Small intestine (tissue), 7 donors: ENCODE measurements around the gene SPECC1. TPM values are rescaled to one million over a fixed set of nuclear protein-coding genes. Genes with fewer than 3 reads are reported as not detected.

Source experiments
- DNase-seq, 2 donors: peaks; one replicate each; pipeline versions ENCODE4 v3.0.0 to v3.0.0-alpha.2; 2013
- FAIRE-seq: peaks from 2 replicates; lab custom pipeline; 2012; peaks lifted over from hg19 to GRCh38; lab: Jason Lieb, UNC
- H3K27ac ChIP-seq, 3 donors: one replicate each; pipeline ENCODE4 v1.5.1; 2013; ENCODE audit warnings: low read length in 2 of 3, mild to moderate bottlenecking in 2 of 3, control low read depth in 1 of 3, inconsistent platforms in 1 of 3, low read depth in 1 of 3, moderate library complexity in 1 of 3
- H3K27me3 ChIP-seq, 3 donors: one replicate each; pipeline ENCODE4 v1.6.1; 2013; ENCODE audit warnings: low read length in 3 of 3, inconsistent platforms in 1 of 3; ENCODE audit not compliant: control insufficient read depth in 3 of 3, insufficient read depth in 3 of 3
- H3K36me3 ChIP-seq, 3 donors: one replicate each; pipeline ENCODE4 v1.6.1; 2013; ENCODE audit warnings: low read length in 3 of 3, inconsistent platforms in 1 of 3, low read depth in 1 of 3, mild to moderate bottlenecking in 1 of 3, moderate library complexity in 1 of 3; ENCODE audit not compliant: control insufficient read depth in 3 of 3, insufficient read depth in 2 of 3
- H3K4me1 ChIP-seq, 3 donors: one replicate each; pipeline ENCODE4 v1.6.1; 2013; ENCODE audit warnings: low read length in 2 of 3, inconsistent platforms in 1 of 3, low read depth in 1 of 3, mild to moderate bottlenecking in 1 of 3, moderate library complexity in 1 of 3; ENCODE audit not compliant: control insufficient read depth in 3 of 3, insufficient read depth in 2 of 3
- H3K4me3 ChIP-seq, 3 donors: one replicate each; pipeline ENCODE4 v1.5.1; 2013; ENCODE audit warnings: low read length in 3 of 3, control low read depth in 1 of 3, inconsistent platforms in 1 of 3, low read depth in 1 of 3, mild to moderate bottlenecking in 1 of 3, moderate library complexity in 1 of 3
- H3K9me3 ChIP-seq, 2 donors: one replicate each; pipeline ENCODE4 v1.6.1; 2013; ENCODE audit warnings: low read depth in 1 of 2, low read length in 1 of 2; ENCODE audit not compliant: control insufficient read depth in 2 of 2, insufficient read depth in 1 of 2
- WGBS, 3 donors: extraction: QIAGEN DNeasy Blood & Tissue Kit; methylation state at CpG; one replicate each; pipeline ENCODE4 v1.1.7; 2013; 5-methylcytosine and 5-hydroxymethylcytosine counted together
- polyA plus RNA-seq, 4 donors: library from polyadenylated mRNA; stranded (reverse) in 3 of 4; unstranded in 1 of 4; fragments of 200-250 nt in 3 of 4; fragments of 120-200 nt in 1 of 4; gene quantifications; one replicate each; pipeline versions ENCODE4 v1.2.1 to v1.2.3, GENCODE V29; 2013
- donor health status: healthy with polysubstance abuse.
- donor health status: control.
- donor health status: control.
- donor health status: Bipolar disorder and iron deficiency.
- donor health status: healthy.

The SPECC1 gene
- polyA plus RNA-seq, 4 donors, result 13.7 to 38.9 (median 32.8) TPM

DNA sequence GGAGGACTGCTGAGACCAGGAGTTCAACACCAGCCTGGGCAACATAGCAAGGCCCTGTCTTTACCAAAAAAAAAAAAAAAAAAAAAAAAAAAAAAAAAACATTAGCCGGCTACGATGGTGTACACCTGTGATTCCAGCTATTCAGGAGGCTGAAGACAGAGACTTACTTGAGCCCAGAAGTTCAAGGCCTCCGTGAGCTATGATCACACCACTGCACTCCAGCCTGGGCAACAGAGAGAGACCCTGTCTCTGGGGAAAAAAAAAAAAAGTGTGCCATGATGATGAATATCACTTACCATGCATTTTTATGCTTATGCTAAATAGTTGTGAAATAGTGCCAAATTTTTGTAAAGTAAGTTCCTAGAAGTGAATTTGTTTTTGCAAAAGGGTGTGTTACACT is 261.2 kb downstream of the SPECC1 start:
- Histone ChIP-seq H3K27ac (no peak overlapping the region), H3K4me3 (no peak overlapping the region), H3K27me3 (no peaks in the 10 kb centered on the region), H3K36me3 (peaks cover 0 to 6% (median 0%) of the 10 kb centered on the region in 3 donors), H3K9me3 (no peaks in the 10 kb centered on the region), H3K4me1 (no peaks in the 10 kb centered on the region)
- WGBS, 3 donors, result 93 to 100% (median 97%) methylated on average over 3 of the region's 3 CpGs
- no peak for DNase-seq
- no peak for FAIRE-seq

DNA sequence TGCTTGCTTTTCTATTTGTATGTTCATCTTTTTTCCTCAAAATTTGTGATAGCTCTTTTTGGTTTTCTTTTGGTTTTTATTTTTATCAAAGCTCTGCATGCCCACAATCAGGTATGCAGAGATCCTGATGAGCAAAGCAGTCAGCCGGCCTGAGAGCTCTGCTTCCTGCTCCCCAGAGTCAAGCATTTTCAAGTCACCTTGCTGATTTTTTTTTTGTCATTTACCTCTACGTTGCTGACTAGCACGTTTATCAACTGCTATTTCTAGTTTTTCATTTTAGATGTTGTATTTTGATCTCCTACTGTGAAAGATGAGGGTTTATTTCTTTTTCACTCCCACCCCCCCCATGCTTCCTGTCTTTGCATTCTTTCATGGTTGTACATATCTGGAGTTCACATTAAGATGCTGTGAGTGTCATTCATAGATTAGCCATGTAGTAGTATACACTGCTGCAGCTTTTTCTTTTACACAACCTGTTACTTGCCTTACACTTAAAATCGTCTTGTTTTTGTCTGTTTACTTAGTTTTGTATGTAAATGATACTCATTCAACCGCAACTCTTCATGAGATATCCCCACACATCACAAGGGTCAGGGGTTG is 262.0 kb downstream of the SPECC1 start:
- Histone ChIP-seq H3K27ac (no peak overlapping the region), H3K9me3 (no peaks in the 10 kb centered on the region), H3K4me3 (no peak overlapping the region), H3K4me1 (no peaks in the 10 kb centered on the region), H3K36me3 (peaks cover 0 to 6% (median 0%) of the 10 kb centered on the region in 3 donors), H3K27me3 (no peaks in the 10 kb centered on the region)
- FAIRE-seq (no peak), DNase-seq (no peak)
- 71 to 86% (median 79%) methylated on average over 5 of the region's 5 CpGs for WGBS, 3 donors

DNA sequence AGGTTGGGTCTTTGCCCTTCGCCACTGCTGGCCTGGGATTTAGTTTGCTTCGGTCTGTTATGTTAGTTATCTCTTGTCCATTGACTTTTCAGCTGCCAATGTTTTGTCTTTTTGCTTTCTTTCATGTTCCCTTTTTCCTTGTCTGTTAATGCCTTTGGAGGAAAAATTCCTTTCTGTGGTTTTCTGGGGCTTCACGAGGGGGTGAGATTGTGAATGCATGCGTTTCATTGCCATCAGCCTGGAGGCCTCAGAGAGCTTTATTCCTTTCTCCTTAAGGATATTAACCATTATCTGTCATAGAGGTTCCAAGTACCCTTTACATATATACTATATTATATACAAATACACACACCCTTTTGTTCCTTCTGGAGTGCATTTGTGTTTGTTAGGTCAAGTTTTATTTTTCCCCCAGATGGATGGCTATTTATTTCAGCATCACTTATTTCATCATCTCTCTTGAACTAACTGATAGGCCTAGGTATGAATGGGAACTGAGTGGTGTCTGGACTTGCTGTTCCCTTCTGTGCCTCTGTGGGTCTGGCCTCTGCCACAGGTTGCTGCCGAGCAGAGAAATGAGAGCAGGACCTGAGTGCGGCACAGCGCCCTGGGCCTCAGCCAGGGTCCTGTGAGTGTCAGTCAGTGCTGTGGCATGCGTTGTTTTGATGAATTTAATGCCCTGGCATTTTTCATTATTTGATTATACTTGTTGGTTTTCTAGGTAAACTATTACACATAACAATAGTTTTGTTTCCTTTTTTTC is 264.8 kb downstream of the SPECC1 start:
- DNase-seq (no peak), FAIRE-seq (no peak)
- no peak overlapping the region for H3K27ac ChIP-seq

DNA sequence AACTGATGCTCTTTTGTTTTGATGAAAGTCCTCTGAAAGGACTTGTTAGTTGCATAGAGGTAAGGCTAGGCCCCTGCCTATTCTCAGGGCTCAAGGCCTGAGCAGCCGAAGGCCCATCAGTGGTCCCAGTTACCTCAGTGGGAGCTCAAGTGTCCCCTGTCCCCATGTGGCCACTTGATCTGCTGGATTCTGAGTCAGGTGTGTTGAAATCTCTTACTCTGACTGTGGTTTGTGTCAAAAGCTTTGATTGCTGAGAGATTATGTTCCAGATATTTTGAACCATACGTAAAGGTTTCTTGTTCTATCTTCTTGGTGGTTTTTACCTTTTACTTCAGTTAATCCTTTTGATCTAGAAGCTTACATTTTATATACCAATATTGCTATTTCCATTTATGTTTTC is 266.5 kb downstream of the SPECC1 start:
- Histone ChIP-seq H3K27me3 (no peaks in the 10 kb centered on the region), H3K4me1 (no peaks in the 10 kb centered on the region), H3K9me3 (no peaks in the 10 kb centered on the region), H3K4me3 (no peak overlapping the region), H3K27ac (no peak overlapping the region), H3K36me3 (peaks cover 0 to 10% (median 0%) of the 10 kb centered on the region in 3 donors)
- 95 to 98% (median 98%) methylated on average over 2 of the region's 2 CpGs for WGBS, 3 donors
- FAIRE-seq, result no peak
- no peak for DNase-seq

More for the DNA sequence above, 264.8 kb downstream of the SPECC1 start:
- 83 to 88% (median 84%) methylated on average over 8 of the region's 8 CpGs for WGBS, 3 donors
- no peaks in the 10 kb centered on the region for H3K4me1 ChIP-seq
- H3K9me3 ChIP-seq, result no peaks in the 10 kb centered on the region
- peaks cover 0 to 8% (median 0%) of the 10 kb centered on the region in 3 donors for H3K36me3 ChIP-seq
- no peaks in the 10 kb centered on the region for H3K27me3 ChIP-seq
- H3K4me3 ChIP-seq, result no peak overlapping the region

GRCh38 chr17:20276421-20276820 is 267.3 kb downstream of the SPECC1 start:
- Histone ChIP-seq H3K27ac (no peak overlapping the region), H3K27me3 (no peaks in the 10 kb centered on the region), H3K4me3 (no peak overlapping the region), H3K9me3 (no peaks in the 10 kb centered on the region), H3K36me3 (peaks cover 0 to 13% (median 0%) of the 10 kb centered on the region in 3 donors), H3K4me1 (no peaks in the 10 kb centered on the region)
- WGBS, 3 donors, result 68 to 89% (median 71%) methylated on average over 2 of the region's 2 CpGs
- DNase-seq, result no peak
- no peak for FAIRE-seq

DNA sequence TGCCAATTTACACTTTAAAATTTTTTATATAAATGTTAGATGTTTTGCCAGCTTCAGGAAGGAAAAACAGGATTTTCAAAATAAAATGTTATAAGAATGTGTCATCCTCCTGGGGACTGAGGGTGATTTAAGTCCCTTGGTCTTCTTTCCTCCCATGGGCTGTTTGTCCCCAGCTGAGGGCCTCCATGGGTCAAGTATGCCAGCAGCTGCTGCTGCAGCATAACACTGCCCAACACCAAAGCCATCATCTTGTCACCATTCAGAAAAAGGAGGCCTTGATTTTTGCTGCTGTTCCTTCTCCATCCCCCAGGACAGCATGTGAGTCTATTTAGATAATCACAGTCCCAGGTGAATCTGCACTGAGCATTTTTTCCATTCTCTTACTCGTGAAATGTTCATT is 269.6 kb downstream of the SPECC1 start:
- H3K27me3 ChIP-seq, result no peaks in the 10 kb centered on the region
- no peak overlapping the region for H3K4me3 ChIP-seq
- 83 to 88% (median 85%) methylated on average over 1 of the region's 1 CpG for WGBS, 3 donors
- H3K27ac ChIP-seq, result no peak overlapping the region
- H3K4me1 ChIP-seq, result no peaks in the 10 kb centered on the region
- H3K36me3 ChIP-seq, result peaks cover 0 to 16% (median 0%) of the 10 kb centered on the region in 3 donors
- H3K9me3 ChIP-seq, result no peaks in the 10 kb centered on the region
- FAIRE-seq (no peak), DNase-seq (no peak)

DNA sequence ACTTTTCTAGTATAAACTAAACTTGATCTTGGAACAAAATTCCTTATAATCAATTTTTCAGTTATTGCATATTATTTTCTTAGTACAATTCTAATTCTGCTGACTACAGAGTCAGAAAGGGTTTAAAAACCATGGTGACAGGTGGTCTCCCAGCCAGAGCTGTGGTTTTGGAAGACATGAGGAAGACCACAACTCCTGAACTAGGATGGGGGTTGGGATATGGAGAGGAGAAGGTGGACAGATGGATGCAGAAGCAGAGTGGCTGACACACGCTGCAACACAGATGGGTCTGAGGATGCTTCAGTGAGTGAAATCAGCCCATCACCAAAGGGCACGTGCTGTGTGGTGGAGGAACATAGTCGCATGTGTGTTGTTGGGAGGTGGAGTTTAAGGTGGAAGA is 270.5 kb downstream of the SPECC1 start:
- H3K9me3 ChIP-seq, result no peaks in the 10 kb centered on the region
- no peaks in the 10 kb centered on the region for H3K27me3 ChIP-seq
- DNase-seq (no peak), FAIRE-seq (no peak)
- 93 to 98% (median 93%) methylated on average over 3 of the region's 3 CpGs for WGBS, 3 donors
- H3K36me3 ChIP-seq, result peaks cover 0 to 16% (median 0%) of the 10 kb centered on the region in 3 donors
- H3K27ac ChIP-seq, result no peak overlapping the region
- H3K4me1 ChIP-seq, result no peaks in the 10 kb centered on the region
- H3K4me3 ChIP-seq, result no peak overlapping the region

- Histone ChIP-seq H3K4me3 (no peak overlapping the region), H3K4me1 (no peaks in the 10 kb centered on the region), H3K36me3 (peaks cover 0 to 16% (median 0%) of the 10 kb centered on the region in 3 donors), H3K27me3 (no peaks in the 10 kb centered on the region), H3K27ac (no peak overlapping the region), H3K9me3 (no peaks in the 10 kb centered on the region)
- DNase-seq (no peak), FAIRE-seq (no peak)
- WGBS, 3 donors, result 92 to 95% (median 94%) methylated on average over 6 of the region's 6 CpGs
These were observed 270.9 kb downstream of the SPECC1 start for GRCh38 chr17:20280051-20280450.
